Measurements from ENCODE around the gene CDH2. TPM values are rescaled to one million over a fixed set of nuclear protein-coding genes. Genes with fewer than 3 reads are reported as not detected.
A peak's percentile ranks its signal among the peaks of the same experiment; 100 is the strongest.

CDH2 gene
- total RNA-seq, 1 experiment from 2014 or later: 82.4 TPM

- peak; percentile 62 for DNase-seq (ENCODE audit: low read depth)
- in situ Hi-C loops (cut with HindIII; ENCODE audit: low pct_unique_long_range_greater_than_20kb, low sequenced_read_pairs): no loop called here
Measured at GRCh38 chr18:28112056-28112470, 64.9 kb downstream of the CDH2 start.

- in situ Hi-C loops (cut with HindIII; ENCODE audit: low pct_unique_long_range_greater_than_20kb, low sequenced_read_pairs): no loop called here
- no peak for DNase-seq (ENCODE audit: low read depth)
Measured at GRCh38 chr18:28110924-28111323, 66.0 kb downstream of the CDH2 start.

- DNase-seq (ENCODE audit: low read depth): no peak
- in situ Hi-C loops (cut with HindIII; ENCODE audit: low pct_unique_long_range_greater_than_20kb, low sequenced_read_pairs): no loop called here
Measured at GRCh38 chr18:28109781-28110560, 67.0 kb downstream of the CDH2 start.

GRCh38 chr18:28108814-28109213 lies 68.1 kb downstream of the CDH2 start:
- DNase-seq (ENCODE audit: low read depth): peak; percentile 39
- in situ Hi-C loops (cut with HindIII; ENCODE audit: low pct_unique_long_range_greater_than_20kb, low sequenced_read_pairs): no loop called here

GRCh38 chr18:28108254-28108653 lies 68.7 kb downstream of the CDH2 start:
- in situ Hi-C loops (cut with HindIII; ENCODE audit: low pct_unique_long_range_greater_than_20kb, low sequenced_read_pairs): no loop called here
- DNase-seq (ENCODE audit: low read depth): no peak

- no peak for DNase-seq (ENCODE audit: low read depth)
- in situ Hi-C loops (cut with HindIII; ENCODE audit: low pct_unique_long_range_greater_than_20kb, low sequenced_read_pairs): no loop called here
Measured at GRCh38 chr18:28099237-28099636, 77.7 kb downstream of the CDH2 start.

- no peak for DNase-seq (ENCODE audit: low read depth)
- in situ Hi-C loops (cut with HindIII; ENCODE audit: low pct_unique_long_range_greater_than_20kb, low sequenced_read_pairs): no loop called here
Measured at GRCh38 chr18:28095631-28096030, 81.3 kb downstream of the CDH2 start.

- in situ Hi-C loops (cut with HindIII; ENCODE audit: low pct_unique_long_range_greater_than_20kb, low sequenced_read_pairs): no loop called here
- no peak for DNase-seq (ENCODE audit: low read depth)
Measured at GRCh38 chr18:28095041-28095440, 81.9 kb downstream of the CDH2 start.

GRCh38 chr18:28091197-28091596 lies 85.7 kb downstream of the CDH2 start:
- no peak for DNase-seq (ENCODE audit: low read depth)
- in situ Hi-C loops (cut with HindIII; ENCODE audit: low pct_unique_long_range_greater_than_20kb, low sequenced_read_pairs): no loop called here

- in situ Hi-C loops (cut with HindIII; ENCODE audit: low pct_unique_long_range_greater_than_20kb, low sequenced_read_pairs): no loop called here
- DNase-seq (ENCODE audit: low read depth): no peak
Measured at GRCh38 chr18:28088477-28088876, 88.5 kb downstream of the CDH2 start.

GRCh38 chr18:28086670-28087552 lies 90.0 kb downstream of the CDH2 start:
- DNase-seq (ENCODE audit: low read depth): peak; percentile 48
- in situ Hi-C loops (cut with HindIII; ENCODE audit: low pct_unique_long_range_greater_than_20kb, low sequenced_read_pairs): no loop called here

GRCh38 chr18:28081516-28081915 lies 95.4 kb downstream of the CDH2 start:
- DNase-seq (ENCODE audit: low read depth): no peak
- in situ Hi-C loops (cut with HindIII; ENCODE audit: low pct_unique_long_range_greater_than_20kb, low sequenced_read_pairs): no loop called here

- in situ Hi-C loops (cut with HindIII; ENCODE audit: low pct_unique_long_range_greater_than_20kb, low sequenced_read_pairs): no loop called here
- DNase-seq (ENCODE audit: low read depth): no peak
Measured at GRCh38 chr18:28080876-28081300, 96.0 kb downstream of the CDH2 start.

- in situ Hi-C loops (cut with HindIII; ENCODE audit: low pct_unique_long_range_greater_than_20kb, low sequenced_read_pairs): no loop called here
- DNase-seq (ENCODE audit: low read depth): no peak
Measured at GRCh38 chr18:28079883-28080282, 97.0 kb downstream of the CDH2 start.

GRCh38 chr18:28078849-28079248 lies 98.1 kb downstream of the CDH2 start:
- in situ Hi-C loops (cut with HindIII; ENCODE audit: low pct_unique_long_range_greater_than_20kb, low sequenced_read_pairs): no loop called here
- DNase-seq (ENCODE audit: low read depth): peak; percentile 25

- no peak for DNase-seq (ENCODE audit: low read depth)
- in situ Hi-C loops (cut with HindIII; ENCODE audit: low pct_unique_long_range_greater_than_20kb, low sequenced_read_pairs): no loop called here
Measured at GRCh38 chr18:28078298-28078697, 98.6 kb downstream of the CDH2 start.

- DNase-seq (ENCODE audit: low read depth): peak; percentile 31
- in situ Hi-C loops (cut with HindIII; ENCODE audit: low pct_unique_long_range_greater_than_20kb, low sequenced_read_pairs): no loop called here
Measured at GRCh38 chr18:28075501-28075900, 101.4 kb downstream of the CDH2 start.

- no peak for DNase-seq (ENCODE audit: low read depth)
- in situ Hi-C loops (cut with HindIII; ENCODE audit: low pct_unique_long_range_greater_than_20kb, low sequenced_read_pairs): no loop called here
Measured at GRCh38 chr18:28074076-28074475, 102.9 kb downstream of the CDH2 start.

GRCh38 chr18:28073658-28074057 lies 103.3 kb downstream of the CDH2 start:
- in situ Hi-C loops (cut with HindIII; ENCODE audit: low pct_unique_long_range_greater_than_20kb, low sequenced_read_pairs): no loop called here
- DNase-seq (ENCODE audit: low read depth): no peak
